Measurements from ENCODE around the gene PELO.

GRCh38 chr5:52758014-52758413 is 29.7 kb upstream of the PELO start:
- TF ChIP-seq TCF4 (CRISPR knock-in tag; IDR thresholded peaks at IDR 0.05; ENCODE audit: borderline replicate concordance) (no peak), CREB5 (CRISPR knock-in tag; IDR thresholded peaks at IDR 0.05; ENCODE audit: low read depth) (no peak), CSDC2 (CRISPR knock-in tag; IDR thresholded peaks at IDR 0.05) (no peak), PATZ1 (CRISPR knock-in tag; IDR thresholded peaks at IDR 0.05; ENCODE audit: borderline replicate concordance) (no peak), ZNF565 (CRISPR knock-in tag; conservative IDR thresholded peaks at IDR 0.05; ENCODE audit: low read depth) (no peak)
